Stimulated activated memory B cell treated with anti-CD40 and anti-IgM and Interleukin-4, amounts not matched to agents 10 μg/mL and 1 μg/mL and 100 μg/mL, for 72 hours (primary cell): ENCODE data around the gene KCNJ12.
A peak's percentile ranks its signal among the peaks of the same experiment; 100 is the strongest.
"Not testable (repeated sequence)": the region's sequence is repeated elsewhere in the genome, so short reads cannot be mapped to it uniquely, and the experiment has no call there.

Source experiments
- ATAC-seq: fragments of 150-1000 bp; cut with Tn5 transposase; 2 replicates; pipeline ENCODE4 v1.10.0; 2021
- H3K27ac Mint-ChIP-seq: one replicate; pipeline ENCODE4 v1.8.0; 2022; ENCODE audit warnings: mild to moderate bottlenecking, mixed read lengths
- H3K27me3 Mint-ChIP-seq: one replicate; pipeline ENCODE4 v1.8.0; 2022; ENCODE audit warnings: mixed read lengths
- H3K36me3 Mint-ChIP-seq: one replicate; pipeline ENCODE4 v1.8.0; 2022; ENCODE audit warnings: mixed read lengths
- H3K4me1 Mint-ChIP-seq: one replicate; pipeline ENCODE4 v1.8.0; 2022; ENCODE audit warnings: mixed read lengths
- H3K4me3 Mint-ChIP-seq: one replicate; pipeline ENCODE4 v1.8.0; 2022; ENCODE audit warnings: mild to moderate bottlenecking, moderate library complexity, mixed read lengths
- H3K9me3 Mint-ChIP-seq: one replicate; pipeline ENCODE4 v1.8.0; 2022; ENCODE audit warnings: mixed read lengths

The KCNJ12 gene

GRCh38 chr17:21346107-21346506, 30.1 kb upstream of the KCNJ12 start:
- ATAC-seq, H3K4me3 Mint-ChIP-seq, H3K27ac Mint-ChIP-seq, H3K36me3 Mint-ChIP-seq, H3K9me3 Mint-ChIP-seq: not testable (repeated sequence)
- Mint-ChIP-seq H3K4me1 (peaks cover 22% of the 10 kb centered on the region), H3K27me3 (peaks cover 15% of the 10 kb centered on the region)

GRCh38 chr17:21346651-21347250, 29.4 kb upstream of the KCNJ12 start:
- H3K27me3 Mint-ChIP-seq: peaks cover 20% of the 10 kb centered on the region
- H3K4me3 Mint-ChIP-seq, ATAC-seq, H3K27ac Mint-ChIP-seq, H3K36me3 Mint-ChIP-seq, H3K9me3 Mint-ChIP-seq: not testable (repeated sequence)
- H3K4me1 Mint-ChIP-seq: peaks cover 22% of the 10 kb centered on the region

- Mint-ChIP-seq H3K4me1 (peaks cover 22% of the 10 kb centered on the region), H3K27me3 (peaks cover 23% of the 10 kb centered on the region)
- H3K9me3 Mint-ChIP-seq, H3K4me3 Mint-ChIP-seq, H3K27ac Mint-ChIP-seq, ATAC-seq, H3K36me3 Mint-ChIP-seq: not testable (repeated sequence)
These were observed 28.5 kb upstream of the KCNJ12 start for GRCh38 chr17:21347660-21348059.

GRCh38 chr17:21348081-21348925, 27.9 kb upstream of the KCNJ12 start:
- not testable (repeated sequence) for H3K4me3 Mint-ChIP-seq

GRCh38 chr17:21348926-21349261, 27.3 kb upstream of the KCNJ12 start:
- not testable (repeated sequence) for H3K9me3 Mint-ChIP-seq, H3K36me3 Mint-ChIP-seq, ATAC-seq, H3K27ac Mint-ChIP-seq, H3K4me3 Mint-ChIP-seq
- Mint-ChIP-seq H3K27me3 (peaks cover 22% of the 10 kb centered on the region), H3K4me1 (peaks cover 22% of the 10 kb centered on the region)

More at GRCh38 chr17:21348081-21348925, 27.9 kb upstream of the KCNJ12 start:
- H3K27me3 Mint-ChIP-seq: peaks cover 23% of the 10 kb centered on the region
- not testable (repeated sequence) for H3K36me3 Mint-ChIP-seq, H3K9me3 Mint-ChIP-seq, H3K27ac Mint-ChIP-seq
- H3K4me1 Mint-ChIP-seq: peaks cover 22% of the 10 kb centered on the region
- ATAC-seq: peak; percentile 65

GRCh38 chr17:21349358-21350050, 26.7 kb upstream of the KCNJ12 start:
- not testable (repeated sequence) for H3K27ac Mint-ChIP-seq, H3K4me3 Mint-ChIP-seq, ATAC-seq, H3K9me3 Mint-ChIP-seq, H3K36me3 Mint-ChIP-seq
- Mint-ChIP-seq H3K27me3 (peaks cover 16% of the 10 kb centered on the region), H3K4me1 (peaks cover 22% of the 10 kb centered on the region)

GRCh38 chr17:21350495-21350894, 25.7 kb upstream of the KCNJ12 start:
- not testable (repeated sequence) for H3K27ac Mint-ChIP-seq, H3K27me3 Mint-ChIP-seq, H3K36me3 Mint-ChIP-seq, H3K4me3 Mint-ChIP-seq, H3K9me3 Mint-ChIP-seq, ATAC-seq
- peaks cover 15% of the 10 kb centered on the region for H3K4me1 Mint-ChIP-seq

- ATAC-seq: no peak
- H3K36me3 Mint-ChIP-seq: no peaks in the 10 kb centered on the region
- no peak overlapping the region for H3K4me3 Mint-ChIP-seq
- peaks cover 3% of the 10 kb centered on the region for H3K9me3 Mint-ChIP-seq
- H3K27me3 Mint-ChIP-seq: peaks cover 12% of the 10 kb centered on the region
- no peak overlapping the region for H3K27ac Mint-ChIP-seq
- H3K4me1 Mint-ChIP-seq: peaks cover 13% of the 10 kb centered on the region
These were observed 24.6 kb upstream of the KCNJ12 start for GRCh38 chr17:21351366-21352065.

- Mint-ChIP-seq H3K4me1 (peaks cover 13% of the 10 kb centered on the region), H3K27ac (no peak overlapping the region), H3K9me3 (peaks cover 9% of the 10 kb centered on the region), H3K36me3 (no peaks in the 10 kb centered on the region), H3K4me3 (no peak overlapping the region), H3K27me3 (peaks cover 21% of the 10 kb centered on the region)
- ATAC-seq: no peak
These were observed 23.8 kb upstream of the KCNJ12 start for GRCh38 chr17:21352221-21352980.

GRCh38 chr17:21352981-21353265, 23.2 kb upstream of the KCNJ12 start:
- no peaks in the 10 kb centered on the region for H3K36me3 Mint-ChIP-seq
- H3K4me3 Mint-ChIP-seq: no peak overlapping the region
- no peak for ATAC-seq
- peaks cover 22% of the 10 kb centered on the region for H3K27me3 Mint-ChIP-seq
- no peak overlapping the region for H3K27ac Mint-ChIP-seq
- peaks cover 9% of the 10 kb centered on the region for H3K9me3 Mint-ChIP-seq
- H3K4me1 Mint-ChIP-seq: peaks cover 13% of the 10 kb centered on the region

GRCh38 chr17:21353326-21354010, 22.7 kb upstream of the KCNJ12 start:
- no peak overlapping the region for H3K4me3 Mint-ChIP-seq
- no peak overlapping the region for H3K27ac Mint-ChIP-seq
- peaks cover 13% of the 10 kb centered on the region for H3K4me1 Mint-ChIP-seq
- peaks cover 22% of the 10 kb centered on the region for H3K27me3 Mint-ChIP-seq
- no peak for ATAC-seq
- H3K36me3 Mint-ChIP-seq: no peaks in the 10 kb centered on the region
- H3K9me3 Mint-ChIP-seq: peaks cover 9% of the 10 kb centered on the region

- Mint-ChIP-seq H3K27me3 (peaks cover 22% of the 10 kb centered on the region), H3K9me3 (peaks cover 9% of the 10 kb centered on the region), H3K27ac (no peak overlapping the region), H3K4me1 (peaks cover under 1% of the 10 kb centered on the region), H3K36me3 (no peaks in the 10 kb centered on the region), H3K4me3 (no peak overlapping the region)
- ATAC-seq: no peak
These were observed 21.3 kb upstream of the KCNJ12 start for GRCh38 chr17:21354796-21355385.

- Mint-ChIP-seq H3K4me3 (no peak overlapping the region), H3K27ac (no peak overlapping the region), H3K36me3 (no peaks in the 10 kb centered on the region), H3K27me3 (peaks cover 22% of the 10 kb centered on the region), H3K4me1 (no peaks in the 10 kb centered on the region), H3K9me3 (peaks cover 9% of the 10 kb centered on the region)
- no peak for ATAC-seq
These were observed 20.6 kb upstream of the KCNJ12 start for GRCh38 chr17:21355586-21355985.

GRCh38 chr17:21356537-21357127, 19.5 kb upstream of the KCNJ12 start:
- Mint-ChIP-seq H3K27me3 (peaks cover 18% of the 10 kb centered on the region), H3K9me3 (peaks cover 9% of the 10 kb centered on the region), H3K4me1 (no peaks in the 10 kb centered on the region), H3K4me3 (no peak overlapping the region), H3K27ac (no peak overlapping the region), H3K36me3 (no peaks in the 10 kb centered on the region)
- no peak for ATAC-seq
